ENCODE measurements around the gene PCNX3. TPM values are rescaled to one million over a fixed set of nuclear protein-coding genes. Genes with fewer than 3 reads are reported as not detected.
A peak's percentile ranks its signal among the peaks of the same experiment; 100 is the strongest.

Gene PCNX3
- total RNA-seq, 2 donors from 2014 or later, result 32.0 to 67.9 TPM

DNA sequence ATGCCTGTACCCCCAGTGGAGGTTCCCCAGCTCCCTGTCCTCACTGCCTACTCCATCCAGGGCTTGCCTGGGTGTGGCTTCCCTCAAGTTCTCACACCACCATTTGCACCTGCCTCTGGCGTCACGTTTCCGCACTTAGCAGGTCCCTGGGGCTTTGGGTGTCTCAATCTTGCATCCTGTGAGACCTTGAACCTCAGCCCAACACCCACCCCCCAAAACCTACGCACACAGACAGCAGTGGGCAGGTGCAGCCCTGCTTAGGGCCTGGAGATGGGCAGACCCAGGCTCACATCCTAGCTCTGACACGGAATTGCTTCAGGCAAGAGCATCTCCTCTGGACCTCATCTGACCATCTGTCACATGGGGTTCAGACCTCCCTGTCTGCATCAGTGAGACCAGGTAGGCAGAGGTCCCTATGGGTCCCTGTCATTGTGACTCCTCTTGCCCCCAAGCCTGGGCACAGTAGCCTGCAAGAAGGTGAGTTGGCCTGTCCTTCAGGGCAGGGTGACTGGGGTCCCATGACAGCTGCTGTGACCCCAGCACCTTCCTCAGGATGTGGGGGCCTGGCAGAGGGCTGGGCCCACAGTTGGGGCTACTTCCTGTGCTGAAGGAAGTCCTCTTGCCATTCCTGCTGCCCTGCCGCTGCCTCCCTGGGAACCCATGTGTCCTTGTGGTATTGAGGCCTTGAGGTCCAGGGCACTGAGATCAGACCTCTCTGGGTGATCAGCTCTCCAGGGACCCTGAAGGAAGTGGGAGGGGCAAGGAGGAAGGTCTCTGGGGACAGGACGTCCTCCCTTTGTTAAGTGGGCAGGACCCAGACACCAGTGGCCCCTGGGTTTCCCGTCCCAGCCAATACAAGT lies 24.3 kb downstream of the PCNX3 start:
- Histone ChIP-seq H3K4me1 (replicated peaks) (no peaks in the 10 kb centered on the region), H3K4me3 (no peak overlapping the region), H3K27me3 (replicated peaks; ENCODE audit: insufficient read depth) (no peaks in the 10 kb centered on the region), H3K27ac (peak overlapping the region; percentile 19 to 26), H3K9me3 (no peaks in the 10 kb centered on the region), H3K36me3 (peaks cover 8% of the 10 kb centered on the region in 2 donors)
- TF ChIP-seq POLR2AphosphoS5 (IDR thresholded peaks at IDR 0.05), result no peak
- WGBS, result 83% methylated on average over 8 of the region's 8 CpGs
- intact Hi-C loops (cut with DNase I), result loop anchor here (5.0 kb wide), 1 partner anchor 177 kb away; no protein-coding TSS in a partner anchor
- no peak for DNase-seq (ENCODE audit: low spot score)

DNA sequence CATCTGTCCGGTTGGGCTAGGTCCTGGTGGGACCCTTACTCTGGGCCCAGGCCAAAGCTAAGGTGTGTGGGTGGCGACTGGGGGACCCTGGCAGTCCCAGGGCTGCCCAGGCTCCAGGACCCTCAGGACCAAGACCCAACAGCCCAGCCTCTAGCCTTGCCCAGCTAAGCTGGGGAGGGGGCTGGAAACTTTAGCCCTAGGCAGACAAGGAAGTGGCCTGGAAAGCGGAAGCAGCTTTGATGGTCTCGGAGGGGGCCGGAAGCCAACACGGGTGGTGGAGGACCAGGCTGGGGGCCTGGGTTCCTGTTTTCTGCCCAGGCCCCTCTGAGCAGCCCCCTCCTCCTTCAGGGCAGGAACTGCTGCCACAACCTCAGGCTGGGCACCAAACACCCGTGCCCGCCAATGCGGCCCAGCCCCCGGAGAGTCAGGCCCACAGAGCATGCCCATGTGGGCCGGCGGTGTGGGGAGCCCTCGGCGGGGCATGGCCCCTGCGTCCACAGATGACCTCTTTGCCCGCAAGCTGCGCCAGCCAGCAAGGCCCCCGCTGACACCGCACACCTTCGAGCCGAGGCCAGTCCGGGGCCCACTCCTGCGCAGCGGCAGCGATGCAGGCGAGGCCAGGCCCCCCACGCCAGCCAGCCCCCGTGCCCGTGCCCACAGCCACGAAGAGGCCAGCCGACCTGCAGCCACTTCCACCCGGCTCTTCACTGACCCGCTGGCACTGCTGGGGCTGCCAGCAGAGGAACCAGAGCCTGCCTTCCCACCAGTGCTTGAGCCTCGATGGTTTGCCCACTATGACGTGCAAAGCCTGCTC lies 25.1 kb downstream of the PCNX3 start:
- TF ChIP-seq POLR2AphosphoS5 (IDR thresholded peaks at IDR 0.05), result no peak
- no peak for TF ChIP-seq POLR2A (IDR thresholded peaks at IDR 0.05)
- TF ChIP-seq, protein P1, sequence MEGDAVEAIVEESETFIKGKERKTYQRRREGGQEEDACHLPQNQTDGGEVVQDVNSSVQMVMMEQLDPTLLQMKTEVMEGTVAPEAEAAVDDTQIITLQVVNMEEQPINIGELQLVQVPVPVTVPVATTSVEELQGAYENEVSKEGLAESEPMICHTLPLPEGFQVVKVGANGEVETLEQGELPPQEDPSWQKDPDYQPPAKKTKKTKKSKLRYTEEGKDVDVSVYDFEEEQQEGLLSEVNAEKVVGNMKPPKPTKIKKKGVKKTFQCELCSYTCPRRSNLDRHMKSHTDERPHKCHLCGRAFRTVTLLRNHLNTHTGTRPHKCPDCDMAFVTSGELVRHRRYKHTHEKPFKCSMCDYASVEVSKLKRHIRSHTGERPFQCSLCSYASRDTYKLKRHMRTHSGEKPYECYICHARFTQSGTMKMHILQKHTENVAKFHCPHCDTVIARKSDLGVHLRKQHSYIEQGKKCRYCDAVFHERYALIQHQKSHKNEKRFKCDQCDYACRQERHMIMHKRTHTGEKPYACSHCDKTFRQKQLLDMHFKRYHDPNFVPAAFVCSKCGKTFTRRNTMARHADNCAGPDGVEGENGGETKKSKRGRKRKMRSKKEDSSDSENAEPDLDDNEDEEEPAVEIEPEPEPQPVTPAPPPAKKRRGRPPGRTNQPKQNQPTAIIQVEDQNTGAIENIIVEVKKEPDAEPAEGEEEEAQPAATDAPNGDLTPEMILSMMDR (IDR thresholded peaks at IDR 0.05), result no peak
- peaks cover 0 to 8% of the 10 kb centered on the region in 2 donors for H3K36me3 ChIP-seq
- no peaks in the 10 kb centered on the region for H3K4me1 ChIP-seq (replicated peaks)
- H3K4me3 ChIP-seq, result no peak overlapping the region
- intact Hi-C loops (cut with DNase I), result no loop called here
- no peak for DNase-seq (ENCODE audit: low spot score)
- 77% methylated on average over 24 of the region's 35 CpGs for WGBS
- H3K27ac ChIP-seq, result peak overlapping the region; percentile 19 to 26
- no peaks in the 10 kb centered on the region for H3K9me3 ChIP-seq
- H3K27me3 ChIP-seq (replicated peaks; ENCODE audit: insufficient read depth), result no peaks in the 10 kb centered on the region

DNA sequence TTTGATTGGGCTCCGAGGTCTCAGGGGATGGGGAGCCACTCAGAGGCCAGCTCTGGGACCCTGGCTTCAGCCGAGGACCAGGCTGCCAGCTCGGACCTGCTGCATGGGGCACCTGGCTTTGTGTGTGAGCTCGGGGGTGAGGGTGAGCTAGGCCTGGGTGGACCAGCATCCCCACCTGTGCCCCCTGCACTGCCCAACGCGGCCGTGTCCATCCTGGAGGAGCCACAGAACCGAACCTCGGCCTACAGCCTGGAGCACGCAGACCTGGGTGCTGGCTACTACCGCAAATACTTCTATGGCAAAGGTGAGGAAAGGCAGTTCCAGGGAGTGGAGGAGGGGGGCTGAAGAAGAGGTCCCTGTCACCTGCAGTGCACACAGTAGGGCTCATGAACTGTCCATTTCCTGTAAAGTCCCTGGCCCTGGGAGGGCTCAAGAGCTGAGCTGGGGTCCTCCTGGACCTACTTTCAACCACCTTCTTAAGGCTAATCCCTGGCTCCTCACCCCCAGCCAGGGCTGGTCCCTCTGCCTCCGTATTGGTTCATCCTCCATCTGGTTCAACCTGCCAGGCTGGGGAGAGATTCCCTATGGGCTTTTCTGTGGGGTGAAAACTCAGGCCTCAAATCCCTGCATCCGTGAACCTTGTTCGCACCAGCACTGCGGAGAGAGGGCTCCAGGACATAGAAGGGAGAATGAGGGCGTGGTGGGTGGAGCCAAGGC lies 25.9 kb downstream of the PCNX3 start:
- intact Hi-C loops (cut with DNase I), result no loop called here
- Histone ChIP-seq H3K27me3 (replicated peaks; ENCODE audit: insufficient read depth) (no peaks in the 10 kb centered on the region), H3K36me3 (peaks cover 0 to 1% of the 10 kb centered on the region in 2 donors), H3K27ac (no peak overlapping the region), H3K9me3 (no peaks in the 10 kb centered on the region), H3K4me1 (replicated peaks) (no peaks in the 10 kb centered on the region), H3K4me3 (no peak overlapping the region)
- 88% methylated on average over 15 of the region's 16 CpGs for WGBS
- TF ChIP-seq POLR2AphosphoS5 (IDR thresholded peaks at IDR 0.05), result no peak
- no peak for TF ChIP-seq POLR2A (IDR thresholded peaks at IDR 0.05)
- TF ChIP-seq, protein P1 (IDR thresholded peaks at IDR 0.05), result no peak
- DNase-seq (ENCODE audit: low spot score), result no peak

DNA sequence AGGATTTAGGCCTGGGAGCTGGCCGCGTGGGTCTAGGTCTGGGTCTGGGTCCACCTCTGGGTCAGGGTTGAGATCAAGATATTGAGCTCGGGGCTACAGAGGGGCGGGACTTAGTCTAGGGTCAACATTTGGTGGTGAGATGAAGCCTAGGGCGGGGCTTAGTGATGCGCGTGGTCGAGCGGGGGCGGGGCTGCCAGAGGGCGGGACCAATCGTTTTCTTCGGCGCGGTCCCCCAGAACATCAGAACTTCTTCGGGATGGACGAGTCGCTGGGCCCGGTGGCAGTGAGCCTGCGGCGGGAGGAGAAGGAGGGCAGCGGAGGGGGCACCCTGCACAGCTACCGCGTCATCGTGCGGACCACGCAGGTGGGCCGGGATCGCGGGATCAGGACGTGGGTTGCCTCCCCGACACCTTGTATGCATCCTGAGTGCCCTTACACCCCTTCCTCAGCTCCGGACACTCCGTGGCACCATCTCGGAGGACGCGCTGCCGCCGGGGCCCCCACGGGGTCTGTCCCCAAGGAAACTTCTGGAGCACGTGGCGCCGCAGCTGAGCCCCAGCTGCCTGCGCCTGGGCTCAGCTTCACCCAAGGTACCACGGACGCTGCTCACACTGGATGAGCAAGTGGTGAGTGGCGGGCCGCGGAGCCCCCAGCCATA lies 26.6 kb downstream of the PCNX3 start:
- intact Hi-C loops (cut with DNase I), result no loop called here
- no peaks in the 10 kb centered on the region for H3K4me1 ChIP-seq (replicated peaks)
- TF ChIP-seq, protein P1 (IDR thresholded peaks at IDR 0.05), result no peak
- H3K36me3 ChIP-seq, result no peaks in the 10 kb centered on the region
- WGBS, result 55% methylated on average over 49 of the region's 49 CpGs
- DNase-seq (ENCODE audit: low spot score), result no peak
- no peak overlapping the region for H3K4me3 ChIP-seq
- no peaks in the 10 kb centered on the region for H3K9me3 ChIP-seq
- H3K27me3 ChIP-seq (replicated peaks; ENCODE audit: insufficient read depth), result no peaks in the 10 kb centered on the region
- H3K27ac ChIP-seq, result no peak overlapping the region
